ENCODE data around the gene MX2.
"Not testable (repeated sequence)": the region's sequence is repeated elsewhere in the genome, so short reads cannot be mapped to it uniquely, and the experiment has no call there.

The MX2 gene

DNA sequence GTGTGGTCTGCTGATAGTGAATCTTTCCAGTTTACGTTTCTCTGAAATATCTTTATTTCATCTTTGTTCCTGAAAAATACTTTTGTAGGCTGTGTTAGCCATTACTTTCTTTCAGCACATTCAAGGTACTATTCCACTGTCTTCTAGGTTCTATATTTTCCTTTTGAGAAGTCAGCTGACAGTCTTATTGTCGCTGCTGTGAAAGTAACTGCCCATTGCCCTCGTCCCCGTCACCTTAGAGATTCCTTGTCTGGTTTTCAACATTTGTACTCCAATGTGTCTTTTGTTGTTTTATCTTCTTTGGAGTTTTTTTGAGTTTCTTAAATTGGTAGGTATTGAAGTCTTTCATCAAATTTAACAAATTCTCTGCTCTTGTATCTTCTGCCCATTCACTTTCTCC is 19.8 kb upstream of the MX2 start:
- no peak for DNase-seq

DNA sequence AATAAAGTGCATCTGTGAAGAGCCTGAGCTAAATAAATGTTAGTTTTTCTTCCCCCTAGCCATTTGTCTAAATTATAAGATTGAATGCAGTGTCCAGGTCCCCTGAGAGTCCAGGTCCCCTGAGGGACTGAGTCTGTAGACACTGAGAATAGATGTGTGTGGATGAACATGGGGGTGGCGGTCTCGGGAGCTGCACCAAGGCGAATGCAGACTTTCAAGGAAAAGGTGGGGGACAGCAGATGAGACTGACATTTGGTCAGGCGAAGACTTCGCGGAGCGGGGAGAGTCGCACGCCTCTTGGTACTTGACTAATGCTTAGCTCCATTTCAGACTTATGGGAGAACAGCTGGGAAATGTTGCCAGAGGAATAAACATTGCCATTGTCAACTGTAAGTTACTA is 17.7 kb upstream of the MX2 start:
- DNase-seq: no peak

- no peak for DNase-seq
Observed at GRCh38 chr21:41345356-41345755, 16.5 kb upstream of the MX2 start.

- DNase-seq: no peak
Observed at GRCh38 chr21:41345934-41346685, 15.7 kb upstream of the MX2 start.

DNA sequence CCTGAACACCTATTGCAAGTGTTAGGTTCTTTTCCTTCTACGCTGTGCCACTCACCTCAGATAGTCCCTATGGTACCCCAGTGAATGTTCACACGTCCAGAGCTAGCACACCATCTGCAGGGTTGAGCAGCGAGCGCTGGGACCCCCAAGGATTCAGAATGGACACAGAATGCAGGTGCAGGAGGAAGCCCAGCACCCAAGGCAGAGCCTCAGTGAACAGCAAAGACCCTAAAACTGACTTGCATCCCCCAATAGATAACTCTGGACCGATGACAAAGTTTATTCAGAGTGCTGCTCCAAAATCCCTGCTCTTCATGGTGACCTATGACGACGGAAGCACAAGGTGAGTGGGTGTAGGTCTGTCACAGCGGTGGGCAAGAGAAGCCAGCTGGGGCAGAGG is 15.1 kb upstream of the MX2 start:
- DNase-seq: no peak

DNA sequence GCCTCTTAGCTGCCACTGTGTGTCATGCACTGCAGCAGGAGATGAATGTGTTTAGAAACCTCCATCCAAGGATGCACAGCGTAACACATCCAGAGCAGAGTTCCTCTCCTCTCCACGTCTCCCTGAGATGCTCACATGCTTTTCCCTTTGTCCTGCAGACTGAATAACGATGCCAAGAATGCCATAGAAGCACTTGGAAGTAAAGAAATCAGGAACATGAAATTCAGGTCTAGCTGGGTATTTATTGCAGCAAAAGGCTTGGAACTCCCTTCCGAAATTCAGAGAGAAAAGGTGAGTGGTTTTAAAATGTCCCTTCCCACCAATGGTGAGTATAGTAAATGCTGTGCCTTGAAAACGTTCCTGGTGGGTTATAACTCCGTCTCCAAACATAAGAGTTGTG is 13.4 kb upstream of the MX2 start:
- no peak for DNase-seq

- DNase-seq: no peak
Observed at GRCh38 chr21:41349126-41349525, 12.7 kb upstream of the MX2 start.

GRCh38 chr21:41349619-41350390 is 12.0 kb upstream of the MX2 start:
- DNase-seq: no peak

- no peak for DNase-seq
Observed at GRCh38 chr21:41350436-41351155, 11.2 kb upstream of the MX2 start.

- DNase-seq: no peak
Observed at GRCh38 chr21:41357546-41357945, 4.3 kb upstream of the MX2 start.

GRCh38 chr21:41358193-41359166 is 3.3 kb upstream of the MX2 start:
- DNase-seq: no peak

DNA sequence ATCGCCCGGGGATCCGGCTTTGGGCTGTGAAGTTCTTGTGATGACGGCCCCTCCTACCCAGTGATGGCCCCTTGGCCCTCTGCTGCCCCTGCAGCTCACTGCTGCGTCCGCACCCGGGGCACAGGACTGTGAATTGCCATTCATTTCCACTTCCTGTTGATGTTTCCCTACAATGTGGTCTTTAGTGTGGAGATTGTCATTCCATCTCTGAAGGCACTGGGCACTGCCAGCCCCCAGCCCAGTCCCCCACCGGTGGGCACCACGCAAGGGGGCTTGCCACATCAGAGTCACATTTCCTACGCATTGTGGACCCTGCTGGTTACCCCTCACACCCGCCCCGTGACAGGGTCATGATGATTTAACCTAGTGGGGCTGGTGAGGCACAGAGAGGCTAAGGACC is 2.5 kb upstream of the MX2 start:
- DNase-seq: no peak

DNA sequence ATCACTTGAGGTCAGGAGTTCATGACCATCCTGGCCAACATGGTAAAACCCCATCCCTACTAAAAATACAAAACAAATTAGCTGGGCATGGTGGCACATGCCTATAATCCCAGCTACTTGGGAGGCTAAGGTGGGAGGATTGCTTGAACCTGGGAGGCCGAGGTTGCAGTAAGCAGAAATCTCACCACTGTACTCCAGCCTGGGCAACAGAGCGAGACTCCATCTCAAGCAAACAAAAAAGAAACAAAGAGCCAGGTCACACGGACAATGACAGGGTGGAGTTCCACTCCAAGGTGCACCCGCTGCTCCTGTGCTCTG is 2.1 kb upstream of the MX2 start:
- not testable (repeated sequence) for DNase-seq

DNA sequence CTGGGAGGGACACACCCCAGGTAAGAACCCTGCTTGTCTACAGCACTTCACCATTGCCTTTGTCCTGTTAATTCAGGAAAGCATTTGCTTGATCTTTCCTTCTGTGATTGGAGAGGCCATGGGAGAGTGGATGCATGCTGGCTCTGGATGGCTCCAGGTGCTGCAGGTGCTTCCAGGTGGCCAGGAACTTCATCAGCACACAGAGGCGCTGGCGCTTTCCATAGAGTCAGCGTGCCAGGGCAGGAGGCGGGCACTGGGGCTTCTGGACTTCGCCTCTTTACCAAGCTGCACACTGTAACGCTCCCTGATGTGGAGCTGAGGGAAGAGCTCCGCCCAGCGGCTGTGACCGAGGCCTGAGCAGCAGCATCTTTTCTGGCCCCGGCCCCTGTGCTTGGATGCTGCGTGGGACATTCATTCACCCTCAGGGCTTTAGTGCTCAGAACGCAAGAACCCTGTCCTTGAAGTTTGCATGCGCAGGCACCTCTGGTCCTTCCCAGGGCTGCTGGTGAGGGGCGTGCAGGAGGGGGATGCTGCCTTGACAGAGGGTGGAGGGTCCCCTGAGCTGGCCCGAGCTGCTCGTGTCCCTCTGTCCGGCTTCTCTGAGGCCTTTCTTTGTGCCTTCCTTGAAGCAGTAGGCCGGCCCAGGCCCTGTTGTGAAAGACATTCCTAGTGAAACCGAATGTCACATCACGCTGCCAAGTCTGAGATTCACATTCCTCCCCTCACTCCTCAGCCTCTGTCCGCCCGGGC is 1.6 kb upstream of the MX2 start:
- DNase-seq: no peak

DNA sequence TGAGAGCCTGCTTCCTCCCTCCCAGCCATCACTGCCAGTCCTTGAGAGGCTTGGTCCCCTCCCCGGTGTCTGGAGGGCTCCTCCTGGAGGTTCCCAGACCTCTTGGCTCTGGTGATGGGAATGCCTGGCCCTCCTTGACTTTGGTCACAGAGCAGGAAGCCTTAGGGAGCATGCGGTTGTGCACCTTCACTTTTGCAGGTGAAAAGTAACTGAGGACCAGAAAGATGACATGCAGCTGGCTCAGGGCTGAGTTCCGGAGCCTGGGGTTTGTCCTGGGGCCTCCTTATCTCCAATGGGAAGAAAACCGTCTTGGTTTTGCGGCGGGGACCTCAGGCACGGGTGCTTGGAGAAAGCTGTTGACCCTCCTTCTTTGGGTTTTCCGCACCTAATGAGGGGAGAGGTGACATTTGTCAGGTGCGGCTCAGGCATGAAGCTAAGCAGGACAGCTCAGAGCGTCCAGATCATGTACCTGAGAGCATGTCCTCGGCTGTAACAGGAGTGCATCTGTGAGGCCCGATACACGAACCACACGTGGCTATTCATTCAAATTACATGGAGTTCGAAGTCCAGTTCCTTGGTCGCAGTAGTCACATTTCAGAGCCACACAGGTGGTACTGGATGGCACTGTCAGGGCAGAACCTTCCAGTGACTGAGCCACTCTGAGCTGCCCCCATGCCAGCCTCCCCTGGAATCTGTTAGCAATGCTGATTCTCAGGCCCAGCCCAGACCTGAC is 608 bp upstream of the MX2 start:
- DNase-seq: no peak

GRCh38 chr21:41362605-41363369 is 960 bp downstream of the MX2 start:
- no peak for DNase-seq

DNA sequence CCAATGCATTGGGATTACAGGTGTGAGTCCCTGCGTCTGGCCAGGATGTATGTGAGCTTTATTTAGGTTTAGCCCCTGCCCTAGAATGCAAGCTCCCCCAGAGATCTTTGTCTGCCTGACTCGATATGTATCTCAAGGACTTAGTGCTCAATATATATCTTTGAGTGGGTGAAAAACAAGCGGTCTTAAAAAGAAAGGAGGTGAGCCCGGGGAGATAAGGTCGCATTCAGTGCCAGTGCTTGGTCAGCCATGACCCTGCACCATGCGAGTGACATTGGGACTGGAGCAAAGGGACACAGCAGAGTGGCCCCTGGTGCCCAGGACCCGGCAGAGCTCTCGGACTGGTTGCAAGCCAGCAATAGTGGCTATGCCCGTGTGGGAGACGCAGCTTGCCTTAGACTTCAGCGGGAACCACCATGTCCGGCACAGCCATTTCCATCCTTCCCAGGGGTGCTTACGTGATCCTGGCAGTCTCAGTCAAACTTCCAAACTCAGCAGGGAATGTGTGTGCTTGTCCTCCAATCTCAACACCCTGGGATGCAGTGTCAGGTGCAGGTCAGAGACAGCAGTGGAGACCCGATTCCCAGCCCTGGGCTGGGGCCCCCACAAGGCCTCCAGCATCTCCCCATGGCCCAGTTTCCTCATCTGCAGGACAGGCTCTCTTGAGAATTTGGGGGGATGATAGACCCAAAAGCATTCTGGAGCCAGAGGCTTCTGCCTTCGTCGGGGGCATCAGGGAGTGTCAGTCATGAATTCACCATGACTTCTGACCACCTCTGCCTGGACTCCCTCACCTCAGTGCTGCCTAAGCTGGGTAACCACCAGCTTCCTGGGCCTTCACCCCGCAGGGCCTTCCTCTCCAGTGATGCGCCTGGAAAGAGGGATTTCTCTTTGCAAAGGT is 1.8 kb downstream of the MX2 start:
- DNase-seq: no peak

- DNase-seq: no peak
Observed at GRCh38 chr21:41364308-41364707, 2.5 kb downstream of the MX2 start.

GRCh38 chr21:41365377-41366107 is 3.7 kb downstream of the MX2 start:
- DNase-seq: no peak
